ENCODE data around the gene IFT74. TPM values are rescaled to one million over a fixed set of nuclear protein-coding genes. Genes with fewer than 3 reads are reported as not detected.

The IFT74 gene
- total and polyA plus RNA-seq, 10 of the 15 experiments (the other 5 are each of a cell fraction or from before 2014, with no cell fraction given), result 7.6 to 15.4 (median 12.3) TPM

- TF ChIP-seq RUNX3 (IDR thresholded peaks at IDR 0.05; ENCODE audit: low read length) (peak; percentile 88), MYC (IDR thresholded peaks at IDR 0.05; ENCODE audit: insufficient read depth, insufficient read length, insufficient replicate concordance, low read length, severe bottlenecking) (peak; percentile 16), HSF1 (IDR thresholded peaks at IDR 0.05; ENCODE audit: low read depth, low read length) (no peak), PAX5 (IDR thresholded peaks at IDR 0.05; ENCODE audit: borderline replicate concordance, low read depth, low read length) (no peak), FOXK2 (IDR thresholded peaks at IDR 0.05) (no peak), RAD21 (IDR thresholded peaks at IDR 0.05; ENCODE audit: insufficient read depth, low read depth, low read length) (no peak), HDAC2 (IDR thresholded peaks at IDR 0.05) (no peak), CHD1 (IDR thresholded peaks at IDR 0.05; ENCODE audit: low read depth, low read length) (no peak), ATF7 (IDR thresholded peaks at IDR 0.05; ENCODE audit: low read depth) (peak; percentile 86), WRNIP1 (IDR thresholded peaks at IDR 0.05; ENCODE audit: borderline replicate concordance, low read depth, low read length) (no peak), MXI1 (IDR thresholded peaks at IDR 0.05; ENCODE audit: low read depth, low read length) (peak; percentile 96), TAF1 (IDR thresholded peaks at IDR 0.05; ENCODE audit: borderline replicate concordance, low read depth, low read length) (peak; percentile 82), KAT2A (conservative IDR thresholded peaks at IDR 0.05; ENCODE audit: control insufficient read depth, low read depth, low read length) (no peak), STAT1 (conservative IDR thresholded peaks at IDR 0.05) (0 out of 2 replicates have a peak, but pooled peaks have one; percentile 84), SMAD5 (IDR thresholded peaks at IDR 0.05; ENCODE audit: low read depth) (peak; percentile 62; the same call in 1 of the 2 replicates), ZNF384 (IDR thresholded peaks at IDR 0.05; ENCODE audit: borderline replicate concordance, low read depth, low read length) (no peak), NFYA (IDR thresholded peaks at IDR 0.05; ENCODE audit: borderline replicate concordance, low read depth, low read length) (no peak), BRCA1 (IDR thresholded peaks at IDR 0.05; ENCODE audit: low read depth, low read length) (no peak), SRF (IDR thresholded peaks at IDR 0.05; ENCODE audit: low read depth in 2 of 2, low read length in 2 of 2) (peak; percentile 27 to 72; a peak in 2 of 4 replicates), BCL11A (IDR thresholded peaks at IDR 0.05; ENCODE audit: low read depth, low read length) (no peak), BCL3 (IDR thresholded peaks at IDR 0.05; ENCODE audit: borderline replicate concordance, insufficient read depth, low read depth, low read length, poor library complexity, severe bottlenecking) (no peak), LARP7 (IDR thresholded peaks at IDR 0.05) (peak; percentile 82), TBL1XR1 (IDR thresholded peaks at IDR 0.05; ENCODE audit: low read depth, low read length) (no peak), JUND (IDR thresholded peaks at IDR 0.05; ENCODE audit: low read depth, low read length) (no peak), CREM (IDR thresholded peaks at IDR 0.05; ENCODE audit: low read depth) (peak; percentile 99)
- TF ChIP-seq, protein P1, sequence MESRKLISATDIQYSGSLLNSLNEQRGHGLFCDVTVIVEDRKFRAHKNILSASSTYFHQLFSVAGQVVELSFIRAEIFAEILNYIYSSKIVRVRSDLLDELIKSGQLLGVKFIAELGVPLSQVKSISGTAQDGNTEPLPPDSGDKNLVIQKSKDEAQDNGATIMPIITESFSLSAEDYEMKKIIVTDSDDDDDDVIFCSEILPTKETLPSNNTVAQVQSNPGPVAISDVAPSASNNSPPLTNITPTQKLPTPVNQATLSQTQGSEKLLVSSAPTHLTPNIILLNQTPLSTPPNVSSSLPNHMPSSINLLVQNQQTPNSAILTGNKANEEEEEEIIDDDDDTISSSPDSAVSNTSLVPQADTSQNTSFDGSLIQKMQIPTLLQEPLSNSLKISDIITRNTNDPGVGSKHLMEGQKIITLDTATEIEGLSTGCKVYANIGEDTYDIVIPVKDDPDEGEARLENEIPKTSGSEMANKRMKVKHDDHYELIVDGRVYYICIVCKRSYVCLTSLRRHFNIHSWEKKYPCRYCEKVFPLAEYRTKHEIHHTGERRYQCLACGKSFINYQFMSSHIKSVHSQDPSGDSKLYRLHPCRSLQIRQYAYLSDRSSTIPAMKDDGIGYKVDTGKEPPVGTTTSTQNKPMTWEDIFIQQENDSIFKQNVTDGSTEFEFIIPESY (IDR thresholded peaks at IDR 0.05), result no peak
- TF ChIP-seq, protein P2, sequence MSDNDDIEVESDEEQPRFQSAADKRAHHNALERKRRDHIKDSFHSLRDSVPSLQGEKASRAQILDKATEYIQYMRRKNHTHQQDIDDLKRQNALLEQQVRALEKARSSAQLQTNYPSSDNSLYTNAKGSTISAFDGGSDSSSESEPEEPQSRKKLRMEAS (IDR thresholded peaks at IDR 0.05; ENCODE audit: low read depth, low read length), result peak; percentile 75; the same call in 1 of the 2 replicates
These were observed 9.2 kb upstream of the IFT74 start, which contains the start of gene PLAA (continued) for GRCh38 chr9:26946753-26947727.

All from GM12878 (cell line).